ENCODE measurements around the gene KIF26A. TPM values are rescaled to one million over a fixed set of nuclear protein-coding genes. Genes with fewer than 3 reads are reported as not detected.

Gene KIF26A
- total and polyA plus RNA-seq, 2 of the 4 experiments (the other 2 are of a cell fraction): not detected

- H3K56ac ChIP-seq (ENCODE audit: extremely low read depth, insufficient read depth, low read length): no peak overlapping the region
- in situ Hi-C loops (cut with MboI; ENCODE audit: low sequenced_read_pairs) (no loop called here), dilution Hi-C loops (cut with HindIII; ENCODE audit: low sequenced_read_pairs, unreplicated experiment) (no loop called here), intact Hi-C loops (cut with micrococcal nuclease) (no loop called here)
- no peak overlapping the region for H2BK120ac ChIP-seq (ENCODE audit: low read depth, low read length)
- no peak overlapping the region for H2AFZ ChIP-seq (replicated peaks; ENCODE audit: low read length, poor library complexity)
- H3K4me2 ChIP-seq (ENCODE audit: low read depth, low read length): no peak overlapping the region
- H3K36me3 ChIP-seq (ENCODE audit: control insufficient read depth, insufficient read depth, low read length): no peaks in the 10 kb centered on the region
- TF ChIP-seq MXI1 (IDR thresholded peaks at IDR 0.05; ENCODE audit: borderline replicate concordance, low read depth, low read length): no peak
- no peak for TF ChIP-seq CEBPB (IDR thresholded peaks at IDR 0.05; ENCODE audit: low read depth, low read length)
- TF ChIP-seq POLR2A (IDR thresholded peaks at IDR 0.05; ENCODE audit: low read depth, low read length): no peak
- no peak for TF ChIP-seq CTCF (conservative IDR thresholded peaks at IDR 0.05; ENCODE audit: low read depth, low read length)
- H3K27ac ChIP-seq (ENCODE audit: insufficient read depth, low read length): no peak overlapping the region
- H4K8ac ChIP-seq (ENCODE audit: low read depth in 2 of 2, low read length in 2 of 2): no peak overlapping the region
- H3K79me1 ChIP-seq (ENCODE audit: low read depth in 1 of 2, low read length in 2 of 2): no peaks in the 10 kb centered on the region
- no peak overlapping the region for H3K23ac ChIP-seq (ENCODE audit: low read depth, low read length)
- H4K20me1 ChIP-seq (ENCODE audit: insufficient read depth, low read length): no peaks in the 10 kb centered on the region
- no peaks in the 10 kb centered on the region for H3K9me1 ChIP-seq (ENCODE audit: insufficient read depth, low read length)
- CTCF ChIA-PET: no interaction called here
- H2BK5ac ChIP-seq (ENCODE audit: low read depth, low read length, poor library complexity, severe bottlenecking): no peak overlapping the region
- DNase-seq (no peak), ATAC-seq (ENCODE audit: low read depth) (no peak)
- no peak overlapping the region for H2BK15ac ChIP-seq (ENCODE audit: low read depth, low read length)
- H3K4me1 ChIP-seq (ENCODE audit: control insufficient read depth, insufficient read depth, low read length): no peaks in the 10 kb centered on the region
- H2AK5ac ChIP-seq (ENCODE audit: low read depth, low read length): no peak overlapping the region
- H3K4ac ChIP-seq (ENCODE audit: low read depth, low read length): no peak overlapping the region
- H2AK9ac ChIP-seq (replicated peaks; ENCODE audit: low read depth, low read length, poor library complexity): no peak overlapping the region
- POLR2A ChIA-PET (ENCODE audit: unreplicated experiment): no interaction called here
- H4K5ac ChIP-seq (ENCODE audit: low read depth, low read length): no peak overlapping the region
- no peak overlapping the region for H3K9ac ChIP-seq (ENCODE audit: low read depth, low read length)
- no peak overlapping the region for H3K14ac ChIP-seq (replicated peaks; ENCODE audit: low read depth, low read length)
- BruUV-seq (replicated peaks): no TSS peak
- H3K4me3 ChIP-seq (ENCODE audit: insufficient read depth, low read depth, low read length): no peak overlapping the region
- H3K9me3 ChIP-seq (ENCODE audit: control insufficient read depth, insufficient read depth, low read length): peaks cover 11% of the 10 kb centered on the region
- no peak overlapping the region for H4K91ac ChIP-seq (ENCODE audit: insufficient read depth, low read depth, low read length)
- H3K27me3 ChIP-seq (ENCODE audit: control insufficient read depth, insufficient read depth, low read length): no peaks in the 10 kb centered on the region
- 70% methylated on average over 2 of the region's 9 CpGs; no CpG with 5 or more reads in 1 of the 2 experiments for WGBS, 2 experiments (ENCODE audit: extremely low coverage in 2 of 2, insufficient read length in 1 of 2)
- no peak overlapping the region for H2BK20ac ChIP-seq (ENCODE audit: low read depth, low read length)
- H3K18ac ChIP-seq (ENCODE audit: low read depth, low read length): no peak overlapping the region
These were observed 21.6 kb downstream of the KIF26A start for GRCh38 chr14:104159990-104160389.

Data from IMR-90 (cell line).